Fibroblast of skin of left quadriceps (primary cell): ENCODE data around the gene HRH4.

Source experiments
- DNase-seq, 2 experiments: peaks; one replicate each; pipeline ENCODE4 v3.0.0-alpha.2; 2013; ENCODE audit warnings: low read depth in 2 of 2

HRH4 gene

GRCh38 chr18:24465486-24465885 lies 5.0 kb downstream of the HRH4 start:
- DNase-seq, result no peak

- DNase-seq, result no peak
These were observed 6.3 kb downstream of the HRH4 start for GRCh38 chr18:24466771-24467170.

- DNase-seq, result no peak
These were observed 9.7 kb downstream of the HRH4 start for GRCh38 chr18:24470022-24470618.

- DNase-seq, result no peak
These were observed 10.4 kb downstream of the HRH4 start for GRCh38 chr18:24470805-24471204.

GRCh38 chr18:24472591-24472990 lies 12.2 kb downstream of the HRH4 start:
- no peak for DNase-seq

GRCh38 chr18:24474406-24474805 lies 14.0 kb downstream of the HRH4 start:
- no peak for DNase-seq

GRCh38 chr18:24475926-24476589 lies 15.6 kb downstream of the HRH4 start:
- no peak for DNase-seq

GRCh38 chr18:24479371-24479770 lies 18.9 kb downstream of the HRH4 start:
- no peak for DNase-seq

- DNase-seq, result no peak
These were observed 22.4 kb downstream of the HRH4 start for GRCh38 chr18:24482821-24483220.

- DNase-seq, result no peak
These were observed 25.2 kb downstream of the HRH4 start for GRCh38 chr18:24485681-24486080.

- DNase-seq, result no peak
These were observed 26.2 kb downstream of the HRH4 start for GRCh38 chr18:24486684-24487083.

GRCh38 chr18:24488824-24489493 lies 28.5 kb downstream of the HRH4 start:
- no peak for DNase-seq

- DNase-seq, result no peak
These were observed 30.1 kb downstream of the HRH4 start for GRCh38 chr18:24490539-24490938.

GRCh38 chr18:24491927-24492834 lies 31.7 kb downstream of the HRH4 start:
- no peak for DNase-seq

GRCh38 chr18:24494586-24494985 lies 34.1 kb downstream of the HRH4 start:
- no peak for DNase-seq

GRCh38 chr18:24497031-24497754 lies 36.8 kb downstream of the HRH4 start:
- DNase-seq, result peak; percentile 78 to 79

GRCh38 chr18:24499814-24500213 lies 39.4 kb downstream of the HRH4 start:
- peak; percentile 39 to 42 for DNase-seq

- no peak for DNase-seq
These were observed 39.8 kb downstream of the HRH4 start for GRCh38 chr18:24500217-24500616.

GRCh38 chr18:24500766-24501165 lies 40.3 kb downstream of the HRH4 start:
- no peak for DNase-seq

- no peak for DNase-seq
These were observed 42.5 kb downstream of the HRH4 start for GRCh38 chr18:24502667-24503523.

- no peak for DNase-seq
These were observed 44.0 kb downstream of the HRH4 start for GRCh38 chr18:24504401-24504800.
